ENCODE measurements around the gene ADIRF.
"Not testable (repeated sequence)": the region's sequence is repeated elsewhere in the genome, so short reads cannot be mapped to it uniquely, and the experiment has no call there.

Gene ADIRF

DNA sequence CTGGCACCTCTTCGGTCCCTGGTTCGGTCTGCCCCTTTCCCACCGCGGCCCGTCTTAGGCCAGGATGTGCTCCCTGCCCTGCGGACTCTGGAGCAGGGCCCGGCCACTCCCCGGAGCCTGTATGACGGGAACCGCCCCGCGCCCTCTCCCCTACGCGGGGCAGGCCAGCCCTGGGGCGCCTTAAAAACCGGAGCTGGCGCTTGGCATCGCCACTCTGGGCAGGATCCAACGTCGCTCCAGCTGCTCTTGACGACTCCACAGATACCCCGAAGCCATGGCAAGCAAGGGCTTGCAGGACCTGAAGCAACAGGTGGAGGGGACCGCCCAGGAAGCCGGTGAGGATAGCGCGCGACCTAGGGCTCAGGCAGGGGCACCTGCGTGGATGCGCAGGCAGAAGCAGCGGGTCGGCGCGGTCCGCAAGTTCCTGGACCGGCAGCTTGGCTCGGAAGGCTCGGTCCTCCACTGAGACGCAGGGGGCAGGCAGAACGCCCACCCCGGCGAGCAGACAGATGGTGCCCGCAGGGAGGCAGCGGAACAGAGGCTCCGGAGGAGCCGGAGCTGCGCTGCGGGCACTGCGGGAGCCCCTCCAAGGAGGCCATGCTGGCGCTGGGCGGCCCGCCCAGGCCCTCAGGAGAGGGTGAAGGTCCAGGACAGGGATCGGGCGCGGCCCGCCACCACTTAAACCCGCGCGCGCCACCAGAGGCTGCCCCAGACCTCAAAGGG is at the start of gene ADIRF:
Gene ADIRF (plus strand): TSS at position 212 of the 723 bp plus-strand sequence. CDS start 63 bp downstream, at position 275.
- DNase-seq, result no peak

DNA sequence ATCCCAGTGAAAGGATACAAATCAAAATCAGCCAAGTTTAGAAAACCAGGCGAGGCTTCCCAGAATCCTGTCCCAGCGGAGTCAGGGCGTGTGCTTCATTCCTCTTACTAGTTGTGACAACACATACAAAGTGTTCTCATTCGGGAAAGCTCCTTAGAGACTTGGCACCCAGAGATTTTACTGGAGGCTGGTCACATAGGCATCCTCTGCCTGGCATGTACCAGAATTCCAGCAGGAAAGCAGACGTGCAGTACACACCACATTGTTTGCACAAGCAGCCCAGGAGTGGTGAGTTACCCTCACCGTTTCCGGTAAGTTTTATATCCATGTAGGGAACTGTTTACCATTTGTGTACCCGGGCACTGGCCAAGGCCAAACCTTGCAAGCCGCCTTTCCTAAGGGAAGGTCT is 45.7 kb upstream of the ADIRF start:
- no peak for DNase-seq

- DNase-seq, result no peak
Measured at GRCh38 chr10:86929468-86930380, 38.6 kb upstream of the ADIRF start.

DNA sequence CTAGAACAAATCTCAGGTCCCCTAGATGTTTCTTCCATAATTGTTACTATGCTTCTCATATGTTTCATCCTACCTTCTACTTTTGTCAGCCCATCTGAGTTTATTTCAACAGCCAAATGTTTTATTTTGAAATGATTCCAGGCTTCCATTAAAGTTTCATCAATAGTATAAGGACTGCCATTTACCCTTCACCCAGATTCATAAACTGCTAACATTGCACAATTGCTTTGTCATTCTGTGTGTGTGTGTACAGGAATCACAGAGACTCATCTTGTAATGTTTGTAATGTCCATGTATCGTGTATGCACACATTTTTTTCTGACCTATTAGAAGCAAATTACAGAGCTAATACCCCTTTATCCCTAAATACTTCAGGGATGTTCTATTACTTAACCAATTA is 36.4 kb upstream of the ADIRF start:
- DNase-seq, result no peak

- no peak for DNase-seq
Measured at GRCh38 chr10:86932674-86933073, 35.6 kb upstream of the ADIRF start.

- DNase-seq, result not testable (repeated sequence)
Measured at GRCh38 chr10:86934162-86934711, 34.0 kb upstream of the ADIRF start.

- DNase-seq, result no peak
Measured at GRCh38 chr10:86936661-86937501, 31.4 kb upstream of the ADIRF start.

DNA sequence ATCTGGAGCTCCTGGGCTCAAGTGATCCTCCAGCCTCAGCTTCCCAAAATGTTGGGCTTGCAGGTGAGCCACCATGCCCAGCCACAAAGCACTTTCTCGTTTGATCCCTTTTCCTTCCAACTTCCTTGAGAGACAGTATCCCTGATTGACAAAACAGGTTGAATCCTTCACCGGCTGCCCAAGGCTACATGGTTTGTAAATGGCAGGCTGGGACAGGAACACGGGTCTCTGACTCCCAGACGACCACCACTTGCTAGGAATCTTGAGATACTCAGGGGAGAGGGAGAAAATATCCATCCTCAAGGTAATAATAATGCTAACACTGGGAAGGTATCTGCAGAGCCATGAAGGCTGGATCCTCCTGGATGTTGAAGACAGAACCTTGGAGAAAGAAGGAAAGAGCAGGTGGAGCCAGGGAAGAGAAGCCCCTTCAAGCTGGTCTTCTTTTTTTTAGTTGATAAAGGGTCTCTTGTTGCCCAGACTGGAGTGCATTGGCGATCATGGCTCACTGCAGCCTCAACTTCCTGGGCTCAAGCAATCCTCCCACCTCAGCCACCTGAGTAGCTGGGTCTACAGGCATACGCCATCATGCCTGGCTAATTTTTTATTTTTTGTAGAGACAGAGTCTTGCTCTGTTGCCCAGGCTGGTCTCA is 30.7 kb upstream of the ADIRF start:
- DNase-seq, result no peak

DNA sequence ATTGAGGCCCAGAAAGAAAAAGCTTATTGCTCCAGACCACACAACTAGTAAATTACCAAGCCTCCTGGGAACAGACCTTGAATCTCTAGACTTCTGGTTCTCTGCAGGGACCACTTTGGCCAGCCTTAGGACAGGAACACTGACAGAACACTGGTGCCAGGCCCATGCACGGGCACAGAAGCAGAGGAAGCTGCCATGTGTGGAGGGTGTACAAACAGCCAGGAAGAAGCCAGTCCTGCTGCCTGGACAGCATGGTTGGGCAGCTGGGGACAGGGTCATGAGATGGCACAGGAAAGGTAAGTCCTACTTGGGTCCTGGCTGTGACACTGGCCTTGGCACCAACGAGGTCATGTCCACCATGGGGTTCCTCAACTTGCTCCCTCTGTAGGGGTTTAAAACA is 30.0 kb upstream of the ADIRF start:
- no peak for DNase-seq

DNA sequence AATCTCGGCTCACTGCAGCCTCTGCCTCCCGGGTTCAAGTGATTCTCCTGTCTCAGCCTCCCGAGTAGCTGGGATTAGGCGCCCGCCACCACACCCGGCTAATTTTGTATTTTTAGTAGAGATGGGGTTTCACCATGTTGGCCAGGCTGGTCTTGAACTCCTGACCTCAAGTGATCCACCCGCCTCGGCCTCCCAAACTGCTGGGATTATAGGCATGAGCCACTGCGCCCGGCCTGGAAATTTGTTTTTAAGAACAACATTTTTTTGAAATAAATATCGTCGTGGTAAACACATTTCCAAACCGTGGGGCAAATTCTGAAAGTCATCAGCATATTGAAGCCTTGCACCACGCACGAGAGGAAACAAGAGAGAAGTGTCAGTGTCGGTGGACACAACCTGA is 28.2 kb upstream of the ADIRF start:
- DNase-seq, result not testable (repeated sequence)

- DNase-seq, result no peak
Measured at GRCh38 chr10:86940677-86941076, 27.6 kb upstream of the ADIRF start.

DNA sequence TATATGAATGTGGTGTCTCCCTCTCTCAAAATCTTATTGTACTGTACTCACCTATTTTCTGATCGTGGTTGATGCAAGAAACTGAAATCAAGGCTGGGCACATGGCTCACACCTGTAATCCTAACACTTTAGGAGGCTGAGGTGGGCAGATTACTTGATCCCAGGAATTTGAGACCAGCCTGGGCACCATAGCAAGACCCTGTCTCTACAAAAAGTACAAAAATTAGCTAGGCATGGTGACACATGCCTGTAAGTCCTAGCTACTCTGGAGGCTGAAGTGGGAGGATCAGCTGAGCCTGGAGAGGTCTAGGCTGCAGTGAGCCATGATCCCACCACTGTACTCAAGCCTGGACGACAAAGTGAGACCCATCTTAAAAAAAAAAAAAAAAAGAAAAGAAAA is 26.9 kb upstream of the ADIRF start:
- DNase-seq, result no peak

- no peak for DNase-seq
Measured at GRCh38 chr10:86941991-86942421, 26.3 kb upstream of the ADIRF start.

DNA sequence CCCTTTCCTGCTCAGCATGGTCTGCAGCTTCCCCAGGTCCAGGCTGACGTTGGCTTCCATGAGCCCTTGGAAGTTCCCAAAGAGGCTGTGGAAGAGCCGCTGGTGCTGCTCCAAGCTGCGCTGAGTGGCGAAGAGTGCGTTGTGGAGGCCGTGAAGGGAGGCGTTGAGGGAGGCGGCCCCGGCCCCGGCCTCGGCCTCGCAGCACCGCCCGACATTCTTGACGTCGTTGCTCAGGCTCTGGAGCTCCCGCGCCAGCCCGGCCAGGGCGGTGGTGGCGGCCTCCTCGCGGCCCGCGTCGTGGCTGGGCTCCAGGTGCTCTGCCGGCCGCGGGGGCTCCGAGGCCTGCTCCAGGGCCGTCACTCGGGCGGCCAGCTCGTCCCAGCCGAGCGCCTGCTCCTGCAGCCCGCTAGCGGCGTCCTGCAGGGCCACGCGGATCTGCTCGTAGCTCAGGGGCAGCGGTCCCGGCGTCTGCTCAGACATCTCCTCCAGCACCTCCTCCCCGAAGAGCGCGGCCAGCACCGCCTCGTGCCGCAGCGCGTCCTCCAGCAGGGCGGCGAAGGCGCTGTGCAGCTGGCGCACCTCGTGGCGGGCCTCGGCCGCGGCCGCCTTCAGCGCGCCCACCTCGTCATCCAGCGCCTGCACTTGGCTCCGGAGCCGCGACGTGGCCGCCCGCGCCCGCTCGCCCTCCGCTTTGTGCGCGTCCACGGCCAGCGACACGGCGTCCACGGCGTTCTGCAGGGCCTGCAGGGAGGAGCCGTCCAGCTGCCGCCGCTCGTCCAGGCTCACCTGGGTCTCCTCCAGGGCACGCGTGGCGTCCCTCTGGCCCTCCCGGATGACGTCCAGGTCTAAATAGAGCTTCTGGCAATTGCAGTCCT is 25.6 kb upstream of the ADIRF start:
- no peak for DNase-seq

- DNase-seq, result no peak
Measured at GRCh38 chr10:86943316-86944030, 24.8 kb upstream of the ADIRF start.

DNA sequence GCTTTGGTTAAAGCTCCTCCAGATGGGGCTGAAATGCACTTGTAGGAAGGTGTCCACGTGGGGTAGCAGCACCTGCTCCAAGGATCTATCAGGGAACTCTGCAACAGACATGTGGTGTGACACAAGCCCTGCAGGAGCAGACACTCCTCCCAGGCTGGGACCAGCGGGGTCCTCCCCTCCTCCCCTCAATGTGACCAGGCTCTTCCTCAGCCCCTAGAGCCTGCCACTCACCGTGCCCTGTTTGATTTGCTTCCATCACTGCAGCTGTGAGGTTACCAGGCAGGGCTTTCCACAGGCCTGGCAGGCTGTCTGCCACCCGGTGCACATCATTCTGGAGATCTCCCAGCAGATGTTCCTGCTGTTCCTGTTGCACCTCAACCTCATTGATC is 24.3 kb upstream of the ADIRF start:
- no peak for DNase-seq

DNA sequence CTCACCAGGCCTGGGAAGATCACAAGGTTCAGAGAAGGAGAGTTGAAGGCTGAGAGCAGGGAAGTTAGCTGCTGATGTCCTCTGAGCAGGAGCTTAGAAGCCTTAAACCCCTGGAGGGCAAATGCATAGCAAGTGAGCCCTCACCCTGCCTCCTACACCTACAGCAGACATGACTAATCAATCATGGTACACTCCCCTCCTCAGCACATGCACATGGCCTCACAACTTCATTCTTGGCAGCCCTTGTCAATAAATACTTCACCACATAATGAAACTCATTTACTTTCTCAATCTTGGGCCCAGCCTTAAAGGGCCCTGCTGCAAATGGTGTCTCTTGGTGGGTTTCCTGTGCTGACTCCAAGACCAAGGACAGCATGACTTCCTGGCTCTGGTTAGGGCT is 23.8 kb upstream of the ADIRF start:
- no peak for DNase-seq

DNA sequence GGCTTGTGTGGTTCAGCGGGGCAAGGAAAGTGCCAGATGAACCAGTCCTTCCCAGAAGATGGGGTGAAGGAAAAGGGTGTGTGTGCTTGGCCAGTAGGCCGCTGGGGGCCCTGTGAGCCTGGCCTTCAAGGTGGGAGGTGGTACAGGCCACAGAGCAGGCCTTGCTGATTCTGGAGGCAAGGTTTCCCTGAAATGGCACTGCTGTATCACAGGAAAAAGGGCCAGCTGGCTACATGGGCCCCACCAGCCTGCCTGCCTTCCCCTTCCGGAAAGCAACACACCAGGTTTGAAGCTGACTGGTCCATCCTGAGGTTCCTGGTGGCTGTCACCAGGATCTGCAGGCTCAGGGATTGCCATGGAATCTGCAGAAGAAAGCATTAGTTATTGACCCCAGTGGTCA is 23.4 kb upstream of the ADIRF start:
- DNase-seq, result no peak

DNA sequence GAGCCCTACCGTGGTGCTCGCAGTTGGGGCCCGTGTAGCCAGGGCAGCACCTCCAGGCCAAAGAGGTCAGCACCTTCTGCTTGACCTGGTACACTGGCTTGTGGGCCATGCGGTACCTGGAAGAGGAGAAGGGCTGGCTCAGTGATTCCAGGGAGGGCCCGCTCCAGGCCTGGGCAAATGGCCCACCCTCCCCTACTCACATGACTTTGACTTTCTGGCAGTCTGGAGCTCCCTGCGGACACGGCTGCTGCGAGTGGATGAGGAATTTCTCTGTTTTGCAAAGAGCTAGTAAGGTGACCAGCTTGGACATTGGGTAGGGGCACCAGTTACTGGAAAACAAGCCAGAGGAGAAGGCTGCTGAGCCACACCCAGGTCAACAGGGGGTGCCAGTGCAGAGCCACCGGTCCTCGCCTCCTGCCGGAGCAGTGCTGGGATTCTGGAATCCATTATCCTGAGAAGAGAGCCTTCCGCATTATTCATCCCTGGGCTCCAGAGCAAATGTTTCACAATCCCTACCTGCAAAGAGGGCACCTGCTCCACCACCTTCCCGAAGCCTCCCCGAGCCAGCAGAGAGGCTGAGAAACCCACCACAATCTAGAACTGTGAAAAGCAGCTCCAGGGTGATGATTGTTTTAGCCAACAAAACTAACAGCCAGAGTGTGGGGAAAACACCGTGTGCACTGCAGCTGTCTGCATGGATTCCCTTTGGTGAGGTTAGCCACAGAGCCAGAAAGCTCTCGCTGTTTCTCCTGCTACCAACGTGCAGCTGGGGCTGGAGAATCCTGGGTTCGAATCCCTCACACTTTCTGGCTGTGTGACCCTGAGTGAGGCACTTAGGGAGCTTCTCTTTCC is 22.7 kb upstream of the ADIRF start:
- no peak for DNase-seq

All from activated CD4-positive, alpha-beta T cell treated with anti-CD3 and anti-CD28 coated beads, Interleukin-2, amount 50 U/mL, for 4 hours (primary cell).